ENCODE measurements around the gene PRR18.

GRCh38 chr6:166305562-166306117 lies 2.6 kb downstream of the PRR18 start:
- TF ChIP-seq CTCF (conservative IDR thresholded peaks at IDR 0.05; ENCODE audit: low read depth, low read length) (no peak), EZH2 (IDR thresholded peaks at IDR 0.05; ENCODE audit: borderline replicate concordance, low read depth, low read length, poor library complexity, severe bottlenecking) (no peak)
